HuH-7.5 (cell line): ENCODE measurements around the gene SPDYE3.
"Not testable (repeated sequence)": the region's sequence is repeated elsewhere in the genome, so short reads cannot be mapped to it uniquely, and the experiment has no call there.

Experiments
- DNase-seq: peaks from one replicate; pipeline ENCODE4 v3.0.0; 2011; ENCODE audit warnings: low spot score

The SPDYE3 gene

DNA sequence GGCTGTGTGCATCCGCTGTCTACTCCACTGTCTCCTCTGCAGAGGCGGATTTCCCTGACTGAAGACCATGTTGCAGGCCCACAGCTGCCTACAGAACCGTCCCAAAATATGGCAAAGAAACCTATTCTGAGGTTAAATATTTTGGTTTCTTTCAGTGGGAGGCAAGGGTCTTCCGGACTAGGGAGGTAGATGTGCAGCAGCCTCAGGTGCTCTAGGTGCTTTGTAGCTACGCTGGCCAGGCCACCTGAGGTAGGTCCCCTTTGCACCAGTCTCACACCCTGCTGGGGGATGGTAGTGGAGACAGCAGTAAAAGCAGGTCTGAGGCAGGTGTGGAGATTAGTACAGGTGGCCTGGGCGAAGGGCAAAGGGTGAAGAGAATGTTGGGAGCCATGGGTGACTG lies 42.3 kb downstream of the SPDYE3 start:
- DNase-seq: no peak

GRCh38 chr7:100351657-100352058 lies 44.2 kb downstream of the SPDYE3 start:
- DNase-seq: no peak

DNA sequence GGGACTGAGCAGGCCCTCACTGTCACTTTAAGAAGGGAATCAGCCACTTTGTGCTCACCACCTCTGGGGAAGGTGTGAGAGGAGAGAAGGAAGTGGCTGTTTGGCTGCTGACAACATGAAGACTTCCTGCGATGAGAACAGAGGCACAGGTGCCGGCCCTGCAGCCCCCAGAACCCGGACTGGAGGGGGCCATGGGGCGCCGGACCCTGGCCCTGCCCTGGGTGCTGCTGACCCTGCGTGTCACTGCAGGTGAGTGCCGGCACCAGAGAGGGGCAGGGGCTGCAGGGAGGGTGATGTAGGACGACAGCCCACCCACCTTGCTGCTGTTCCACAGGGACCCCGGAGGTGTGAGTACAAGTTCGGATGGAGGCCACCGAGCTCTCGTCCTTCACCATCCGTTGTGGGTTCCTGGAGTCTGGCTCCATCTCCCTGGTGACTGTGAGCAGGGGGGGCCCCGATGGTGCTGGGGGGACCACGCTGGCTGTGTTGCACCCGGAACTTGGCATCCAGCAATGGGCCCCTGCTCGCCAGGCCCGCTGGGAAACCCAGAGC lies 44.8 kb downstream of the SPDYE3 start:
- not testable (repeated sequence) for DNase-seq

GRCh38 chr7:100352984-100353684 lies 45.6 kb downstream of the SPDYE3 start:
- DNase-seq: no peak

DNA sequence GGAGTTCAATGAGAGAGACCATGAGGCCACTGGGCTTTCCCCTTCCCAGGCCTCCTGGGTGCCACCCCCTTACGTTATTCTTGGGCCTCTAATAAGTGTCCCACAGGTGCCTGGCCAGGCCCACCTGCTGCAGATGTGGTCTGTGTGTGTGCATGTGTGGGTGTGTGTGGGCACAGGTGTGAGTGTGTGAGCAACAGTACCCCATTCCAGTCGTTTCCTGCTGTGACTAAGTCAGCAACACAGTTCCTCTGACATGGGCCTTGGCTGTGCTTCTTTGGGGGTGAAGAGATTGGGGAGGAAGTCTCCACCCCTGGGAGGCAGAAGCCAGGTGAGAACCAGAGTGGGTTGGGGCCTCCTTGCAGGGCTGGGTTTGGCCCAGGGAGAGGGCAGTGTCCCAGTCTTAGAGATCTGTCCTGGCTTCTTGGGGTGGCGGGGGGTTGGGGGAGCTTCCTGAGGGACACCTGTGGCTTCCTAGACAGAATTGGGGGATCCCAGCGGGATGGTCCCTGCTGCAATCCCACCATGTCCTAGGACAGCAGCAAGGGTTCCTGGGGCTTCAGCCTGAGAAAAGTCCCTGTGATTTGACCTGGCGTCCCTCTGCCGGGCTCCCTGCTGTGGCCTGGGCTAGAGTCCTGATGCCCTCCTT lies 46.3 kb downstream of the SPDYE3 start:
- no peak for DNase-seq

DNA sequence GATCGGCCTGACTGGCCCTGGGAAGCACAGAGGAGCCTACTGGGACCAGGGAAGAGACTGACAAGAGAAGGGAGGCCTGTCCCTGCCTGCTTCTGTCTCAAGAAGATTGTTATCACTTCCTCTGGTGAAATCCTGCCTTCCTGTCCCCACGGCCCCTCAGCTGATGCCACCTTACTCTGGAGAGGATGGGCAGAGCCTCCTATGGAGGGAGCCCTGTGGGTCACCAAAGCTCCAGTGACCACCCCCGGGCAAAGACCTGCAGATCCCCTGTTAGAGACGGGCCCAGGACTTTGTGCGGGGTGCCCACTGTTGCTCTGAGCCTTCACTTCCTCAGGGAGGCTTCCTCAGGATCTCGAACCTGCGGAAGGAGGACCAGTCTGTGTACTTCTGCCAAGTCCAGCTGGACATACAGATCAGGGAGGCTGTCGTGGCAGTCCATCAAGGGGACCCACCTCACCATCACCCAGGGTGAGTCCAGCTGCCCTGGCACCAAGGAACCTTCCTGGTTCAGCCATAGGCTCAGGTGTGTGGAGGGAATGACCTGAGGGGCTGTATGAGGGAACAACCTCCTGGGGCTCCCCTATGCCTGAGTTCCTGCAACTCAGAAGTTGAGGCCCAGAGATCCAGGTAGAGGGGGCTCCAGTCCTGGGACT lies 49.0 kb downstream of the SPDYE3 start:
- DNase-seq: no peak

- DNase-seq: no peak
Measured at GRCh38 chr7:100357131-100357561, 49.6 kb downstream of the SPDYE3 start.

GRCh38 chr7:100358027-100358856 lies 50.7 kb downstream of the SPDYE3 start, which contains the start of gene PILRB:
PILRB (plus strand) TSS chr7:100358117; CDS start chr7:100358303, 186 bp downstream.
- DNase-seq: no peak

GRCh38 chr7:100358857-100359212 lies 51.3 kb downstream of the SPDYE3 start:
- DNase-seq: no peak

GRCh38 chr7:100360135-100360854 lies 52.8 kb downstream of the SPDYE3 start:
- DNase-seq: no peak

- DNase-seq: no peak
Measured at GRCh38 chr7:100363098-100363497, 55.6 kb downstream of the SPDYE3 start.

- not testable (repeated sequence) for DNase-seq
Measured at GRCh38 chr7:100363797-100364196, 56.3 kb downstream of the SPDYE3 start.

GRCh38 chr7:100364480-100364879 lies 57.0 kb downstream of the SPDYE3 start:
- no peak for DNase-seq

DNA sequence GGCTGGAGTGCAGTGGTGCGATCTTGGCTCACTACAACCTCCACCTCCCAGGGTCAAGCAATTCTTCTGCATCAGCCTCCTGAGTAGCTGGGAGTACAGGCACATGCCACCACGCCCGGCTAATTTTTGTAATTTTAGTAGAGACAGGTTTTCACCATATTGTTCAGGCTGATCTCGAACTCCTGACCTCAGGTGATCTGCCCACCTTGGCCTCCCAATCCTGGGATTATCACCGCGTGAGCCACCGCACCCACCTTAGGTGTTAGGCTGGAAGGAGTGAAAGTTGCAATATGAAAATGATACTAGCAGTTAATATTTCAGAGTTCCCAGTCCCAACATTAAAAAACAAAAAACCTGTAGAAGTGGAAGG lies 58.5 kb downstream of the SPDYE3 start:
- not testable (repeated sequence) for DNase-seq

DNA sequence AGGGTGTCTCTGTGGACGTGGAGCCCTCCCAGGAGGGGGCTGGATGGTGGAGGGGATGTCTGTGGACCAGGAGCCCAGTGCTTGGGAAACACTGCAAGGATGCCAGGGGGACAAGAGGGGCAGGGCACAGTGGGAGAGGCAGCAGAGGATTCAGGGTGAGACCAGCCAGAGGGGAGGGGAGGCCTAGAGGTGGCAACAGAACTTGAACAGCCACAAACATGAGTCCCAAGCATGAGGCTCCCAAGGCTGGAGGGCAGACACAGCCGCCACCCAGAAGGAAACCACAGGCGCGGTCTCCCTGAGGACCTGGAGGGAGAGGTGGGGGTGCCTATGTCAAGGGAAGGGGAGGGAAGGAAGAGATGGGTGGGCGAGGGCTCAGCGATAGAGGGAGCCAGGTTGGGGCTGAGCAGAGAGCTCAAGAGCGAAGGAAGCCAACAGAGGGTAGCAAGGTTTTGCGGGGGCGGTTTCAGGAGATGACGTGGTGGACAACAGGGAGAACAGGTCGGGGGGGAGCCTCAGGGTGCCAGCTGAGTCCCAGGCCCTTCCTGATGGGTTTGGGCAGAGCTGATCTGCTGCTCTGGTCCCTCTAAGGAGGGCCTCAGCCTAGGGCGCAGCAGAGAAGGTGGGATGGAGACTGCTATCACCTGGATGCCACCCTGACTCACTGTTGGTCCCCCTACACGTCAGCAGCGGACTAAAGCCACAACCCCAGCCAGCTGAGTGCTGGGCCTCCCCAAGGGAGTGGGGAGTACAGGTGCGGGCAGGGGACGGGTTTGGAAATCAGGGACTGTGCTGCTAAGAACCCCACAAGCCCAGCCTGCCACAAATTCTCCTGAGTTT lies 59.1 kb downstream of the SPDYE3 start:
- DNase-seq: no peak

DNA sequence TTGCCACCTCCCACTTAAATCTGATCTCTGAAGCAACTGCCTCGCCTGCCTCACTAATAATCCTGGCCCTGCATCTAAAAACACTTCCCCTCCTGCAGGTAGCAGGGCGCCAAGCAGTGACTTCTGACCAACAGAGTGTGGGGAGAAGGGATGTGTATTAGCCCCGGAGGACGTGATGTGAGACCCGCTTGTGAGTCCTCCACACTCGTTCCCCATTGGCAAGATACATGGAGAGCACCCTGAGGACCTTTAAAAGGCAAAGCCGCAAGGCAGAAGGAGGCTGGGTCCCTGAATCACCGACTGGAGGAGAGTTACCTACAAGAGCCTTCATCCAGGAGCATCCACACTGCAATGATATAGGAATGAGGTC lies 59.7 kb downstream of the SPDYE3 start:
- no peak for DNase-seq

DNA sequence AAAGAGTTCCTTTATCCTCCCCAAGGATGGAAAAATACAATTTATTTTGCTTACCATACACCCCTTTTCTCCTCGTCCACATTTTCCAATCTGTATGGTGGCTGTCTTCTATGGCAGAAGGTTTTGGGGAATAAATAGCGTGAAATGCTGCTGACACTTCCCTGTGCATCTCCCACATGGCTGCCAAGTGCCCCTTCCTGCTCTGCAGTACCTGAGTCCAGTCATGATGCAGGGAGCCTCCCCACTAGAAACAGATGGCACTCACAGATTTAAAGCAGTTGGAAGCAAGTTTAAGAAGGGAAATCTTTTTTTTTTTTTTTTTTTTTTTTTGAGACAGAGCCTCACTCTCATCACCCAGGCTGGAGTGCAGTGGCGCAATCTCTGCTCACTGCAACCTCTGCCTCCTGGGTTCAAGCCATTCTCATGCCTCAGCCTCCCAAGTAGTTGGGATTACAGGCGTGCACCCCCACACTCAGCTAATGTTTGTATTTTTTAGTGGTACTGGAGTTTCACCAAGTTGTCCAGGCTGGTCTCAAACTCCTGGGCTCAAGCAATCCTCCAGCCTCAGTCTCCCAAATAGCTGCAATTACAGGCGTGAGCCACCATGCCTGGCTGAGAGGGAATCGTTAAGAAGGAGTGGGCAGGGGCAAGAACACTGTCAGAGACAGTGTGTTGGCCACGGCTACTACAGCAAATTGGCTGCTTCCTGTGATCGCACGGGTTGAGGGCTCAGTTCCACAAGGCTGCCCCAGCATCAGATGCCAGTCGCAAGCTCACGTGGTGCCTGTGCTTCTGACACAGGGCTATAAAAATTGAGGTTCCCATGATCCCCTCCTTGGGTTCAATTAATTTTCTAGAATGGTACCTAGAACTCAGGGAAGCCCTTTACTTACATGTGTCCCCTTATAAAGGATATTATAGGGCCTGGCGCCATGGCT lies 60.4 kb downstream of the SPDYE3 start:
- DNase-seq: no peak

DNA sequence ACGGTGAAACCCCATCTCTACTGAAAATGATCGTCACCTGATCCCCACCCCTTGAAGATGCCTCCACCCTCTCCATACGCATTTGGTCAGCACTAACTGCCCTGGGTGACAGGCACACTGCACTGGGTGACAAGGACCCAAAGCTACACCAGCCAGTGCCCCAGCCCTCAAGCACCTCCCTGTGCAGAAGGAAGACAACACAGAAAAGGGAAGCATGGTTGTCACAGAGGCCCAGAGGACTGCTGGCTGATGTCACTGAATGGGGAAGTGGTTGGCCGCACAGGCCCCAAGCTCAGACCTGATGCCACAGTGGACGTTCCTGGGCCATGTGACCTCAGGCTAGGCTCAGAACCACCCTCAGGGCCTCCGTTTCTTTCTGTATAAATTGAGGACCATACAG lies 61.6 kb downstream of the SPDYE3 start:
- no peak for DNase-seq

DNA sequence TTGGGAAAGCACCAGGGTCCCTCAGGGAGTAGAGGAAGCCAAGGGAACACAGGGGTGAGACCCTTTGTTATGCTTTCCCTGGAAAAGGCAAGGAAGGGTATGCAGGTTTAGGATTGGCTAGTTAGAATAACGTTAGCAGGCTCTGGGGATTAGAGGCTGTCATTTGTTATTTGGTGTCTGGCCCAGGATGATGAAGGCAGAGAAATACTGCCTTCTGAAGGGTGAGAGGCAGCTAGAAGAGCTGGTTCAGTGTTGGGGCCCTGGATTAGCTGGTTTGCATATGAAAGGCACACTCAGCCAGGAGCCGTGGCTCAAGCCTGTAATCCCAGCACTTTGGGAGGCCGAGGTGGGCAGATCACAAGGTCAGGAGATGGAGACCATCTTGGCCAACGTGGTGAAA lies 62.8 kb downstream of the SPDYE3 start:
- no peak for DNase-seq
